Spleen (tissue), 7 donors: ENCODE data around the gene GSK3B.
A peak's percentile ranks its signal among the peaks of the same experiment; 100 is the strongest.
"Not testable (repeated sequence)": the region's sequence is repeated elsewhere in the genome, so short reads cannot be mapped to it uniquely, and the experiment has no call there.

Source experiments
- CTCF ChIP-seq, 11 experiments: fragments of 200-600 bp in 7 of 11; fragments of 450-650 bp in 4 of 11; sonication (generic) in 4 of 11; IDR thresholded peaks in 8 of 11; conservative IDR thresholded peaks in 3 of 11; 1 replicate in 7 of 11; 2 replicates in 4 of 11; pipeline versions ENCODE4 v1.4.0 to v1.8.0; 2016 to 2021; ENCODE audit warnings: antibody characterized with exemption in 11 of 11, inconsistent platforms in 4 of 11, mild to moderate bottlenecking in 1 of 11
- POLR2A ChIP-seq, 3 donors: fragments of 450-650 bp; IDR thresholded peaks; one replicate each; pipeline ENCODE4 v1.5.1; 2017; ENCODE audit warnings: antibody characterized with exemption in 3 of 3, mild to moderate bottlenecking in 1 of 3
- POLR2AphosphoS5 ChIP-seq, 3 donors: sonication (generic); formaldehyde crosslinking; IDR thresholded peaks; one replicate each; pipeline ENCODE4 v1.5.1; 2017; ENCODE audit warnings: antibody characterized with exemption in 3 of 3
- donor health status: DM: no; HTN: no; CAD: no; lungs with moderate emphysema.
- donor health status: DM: no; HTN: no; CAD: no.
- donor health status: DM: no; HTN: no; CAD: no.

GRCh38 chr3:120004008-120004498 lies 90.2 kb downstream of the GSK3B start:
- TF ChIP-seq POLR2A (IDR thresholded peaks at IDR 0.05); CTCF (IDR thresholded peaks at IDR 0.05 in 8 of 11, conservative IDR thresholded peaks at IDR 0.05 in 3 of 11): not testable (repeated sequence)
- peak in 1 of 3 donors; percentile 36 for TF ChIP-seq POLR2AphosphoS5 (IDR thresholded peaks at IDR 0.05)
